IMR-90 (cell line): Measurements from ENCODE around the gene MYBL2. TPM values are rescaled to one million over a fixed set of nuclear protein-coding genes. Genes with fewer than 3 reads are reported as not detected.

Source experiments
- ATAC-seq: fragments of 200-7000 bp; cut with Tn5 transposase; 2 replicates; pipeline ENCODE4 v1.9.1; 2020; ENCODE audit warnings: low read depth, mild to moderate bottlenecking, moderate library complexity
- BruUV-seq: library from RNA; stranded (reverse); fragments of 400-500 nt; replicated peaks from 2 replicates; lab custom pipeline; 2021; lab: Mats Ljungman, UMichigan
- CTCF ChIA-PET: fragments of 300-600 bp; formaldehyde crosslinking; extraction: SDS; loops from one replicate; lab custom pipeline; 2021; ENCODE audit warnings: antibody characterized with exemption; lab: Yijun Ruan, JAX
- POLR2A ChIA-PET: fragments of 300-600 bp; sonication (Branson Sonifier 250); formaldehyde crosslinking; loops from one replicate; lab custom pipeline; 2022; ENCODE audit warnings: antibody characterized with exemption; ENCODE audit not compliant: unreplicated experiment; lab: Charles Lee
- DNase-seq: peaks from one replicate; pipeline ENCODE4 v3.0.0; 2013
- H2AFZ ChIP-seq: replicated peaks from 2 replicates; pipeline ENCODE3; 2013; ENCODE audit warnings: low read length, mild to moderate bottlenecking; ENCODE audit not compliant: poor library complexity
- H2AK5ac ChIP-seq: 2 replicates; pipeline ENCODE4 v1.6.1; 2013; ENCODE audit warnings: low read depth, low read length, inconsistent platforms
- H2AK9ac ChIP-seq: replicated peaks from 2 replicates; pipeline ENCODE3; 2013; ENCODE audit warnings: mild to moderate bottlenecking, low read depth, low read length, moderate library complexity; ENCODE audit not compliant: poor library complexity
- H2BK120ac ChIP-seq: 2 replicates; pipeline ENCODE4 v1.6.1; 2013; ENCODE audit warnings: low read depth, low read length, inconsistent platforms
- H2BK15ac ChIP-seq: 3 replicates; pipeline ENCODE4 v1.6.1; 2013; ENCODE audit warnings: low read depth, low read length, inconsistent platforms
- H2BK20ac ChIP-seq: 2 replicates; pipeline ENCODE4 v1.6.1; 2013; ENCODE audit warnings: low read depth, mild to moderate bottlenecking, inconsistent platforms, low read length, moderate library complexity
- H2BK5ac ChIP-seq: 2 replicates; pipeline ENCODE4 v1.6.1; 2013; ENCODE audit warnings: mild to moderate bottlenecking, low read depth, low read length, inconsistent platforms; ENCODE audit not compliant: poor library complexity, severe bottlenecking
- H3K14ac ChIP-seq: replicated peaks from 2 replicates; pipeline ENCODE4 v1.6.1; 2013; ENCODE audit warnings: low read depth, low read length, inconsistent platforms
- H3K18ac ChIP-seq: 2 replicates; pipeline ENCODE4 v1.6.1; 2013; ENCODE audit warnings: low read depth, low read length, control low read depth
- H3K23ac ChIP-seq: 2 replicates; pipeline ENCODE4 v1.6.1; 2013; ENCODE audit warnings: low read depth, low read length, inconsistent platforms
- H3K27ac ChIP-seq: 2 replicates; pipeline ENCODE4 v1.5.1; 2013; ENCODE audit warnings: mild to moderate bottlenecking, control low read depth, low read length; ENCODE audit not compliant: insufficient read depth
- H3K27me3 ChIP-seq: 2 replicates; pipeline ENCODE4 v1.6.1; 2013; ENCODE audit warnings: low read length; ENCODE audit not compliant: control insufficient read depth, insufficient read depth
- H3K36me3 ChIP-seq: 2 replicates; pipeline ENCODE4 v1.6.1; 2013; ENCODE audit warnings: low read length, mixed read lengths; ENCODE audit not compliant: control insufficient read depth, insufficient read depth
- H3K4ac ChIP-seq: 2 replicates; pipeline ENCODE4 v1.6.1; 2013; ENCODE audit warnings: low read depth, low read length, inconsistent platforms
- H3K4me1 ChIP-seq: 2 replicates; pipeline ENCODE4 v1.6.1; 2013; ENCODE audit warnings: low read length, mixed read lengths; ENCODE audit not compliant: control insufficient read depth, insufficient read depth
- H3K4me2 ChIP-seq: 2 replicates; pipeline ENCODE4 v1.6.1; 2013; ENCODE audit warnings: low read depth, mild to moderate bottlenecking, control low read depth, low read length, moderate library complexity
- H3K4me3 ChIP-seq: 2 replicates; pipeline ENCODE4 v1.5.1; 2013; ENCODE audit warnings: low read depth, mild to moderate bottlenecking, control low read depth, low read length, moderate library complexity; ENCODE audit not compliant: insufficient read depth
- H3K56ac ChIP-seq: 2 replicates; pipeline ENCODE4 v1.6.1; 2013; ENCODE audit warnings: low read length, inconsistent platforms; ENCODE audit not compliant: insufficient read depth; ENCODE audit errors: extremely low read depth
- H3K79me1 ChIP-seq, 2 experiments: 2 replicates each; pipeline ENCODE4 v1.6.1; 2013; ENCODE audit warnings: low read length in 2 of 2, inconsistent platforms in 1 of 2, low read depth in 1 of 2
- H3K9ac ChIP-seq: 2 replicates; pipeline ENCODE4 v1.6.1; 2013; ENCODE audit warnings: low read depth, low read length, control low read depth
- H3K9me1 ChIP-seq: 2 replicates; pipeline ENCODE4 v1.6.1; 2013; ENCODE audit warnings: low read length, inconsistent platforms; ENCODE audit not compliant: insufficient read depth
- H3K9me3 ChIP-seq: 2 replicates; pipeline ENCODE4 v1.6.1; 2013; ENCODE audit warnings: low read length; ENCODE audit not compliant: control insufficient read depth, insufficient read depth
- H4K20me1 ChIP-seq: 2 replicates; pipeline ENCODE4 v1.6.1; 2013; ENCODE audit warnings: low read length, inconsistent platforms; ENCODE audit not compliant: insufficient read depth
- H4K5ac ChIP-seq: 2 replicates; pipeline ENCODE4 v1.6.1; 2013; ENCODE audit warnings: mild to moderate bottlenecking, low read depth, low read length, control low read depth
- H4K8ac ChIP-seq, 2 experiments: 2 replicates each; pipeline ENCODE4 v1.6.1; 2013; ENCODE audit warnings: low read depth in 2 of 2, low read length in 2 of 2, control low read depth in 1 of 2, inconsistent platforms in 1 of 2
- H4K91ac ChIP-seq: 2 replicates; pipeline ENCODE4 v1.6.1; 2013; ENCODE audit warnings: low read depth, low read length, inconsistent platforms; ENCODE audit not compliant: insufficient read depth
- BHLHE40 ChIP-seq: fragments of 150-350 bp; IDR thresholded peaks from 2 replicates; pipeline ENCODE4 v1.6.1; 2016; ENCODE audit warnings: mild to moderate bottlenecking, low read depth, low read length
- CHD1 ChIP-seq: IDR thresholded peaks from 2 replicates; pipeline ENCODE4 v1.6.1; 2012; ENCODE audit warnings: low read depth, low read length, improper control_type of control experiment
- CTCF ChIP-seq: conservative IDR thresholded peaks from 2 replicates; pipeline ENCODE4 v1.5.1; 2012; ENCODE audit warnings: mild to moderate bottlenecking, low read depth, low read length, improper control_type of control experiment
- ELK1 ChIP-seq: fragments of 150-350 bp; IDR thresholded peaks from 2 replicates; pipeline ENCODE4 v1.6.1; 2016; ENCODE audit warnings: low read depth, mild to moderate bottlenecking, low read length, moderate library complexity, borderline replicate concordance
- FOS ChIP-seq: fragments of 150-350 bp; IDR thresholded peaks from 2 replicates; pipeline ENCODE4 v1.6.1; 2016; ENCODE audit warnings: low read depth, low read length
- MAFK ChIP-seq: IDR thresholded peaks from 2 replicates; pipeline ENCODE4 v1.6.1; 2012; ENCODE audit warnings: low read depth, low read length, improper control_type of control experiment
- MAZ ChIP-seq: IDR thresholded peaks from 2 replicates; pipeline ENCODE4 v1.6.1; 2012; ENCODE audit warnings: low read depth, mild to moderate bottlenecking, low read length, improper control_type of control experiment, moderate library complexity, borderline replicate concordance
- NFE2L2 ChIP-seq: fragments of 150-350 bp; IDR thresholded peaks from 2 replicates; pipeline ENCODE4 v1.6.1; 2016; ENCODE audit warnings: low read depth, mild to moderate bottlenecking, low read length
- RAD21 ChIP-seq: IDR thresholded peaks from 2 replicates; pipeline ENCODE4 v1.6.1; 2012; ENCODE audit warnings: low read length, improper control_type of control experiment
- RFX5 ChIP-seq: IDR thresholded peaks from 2 replicates; pipeline ENCODE4 v1.8.0; 2012; ENCODE audit warnings: low read depth, mild to moderate bottlenecking, low read length, moderate library complexity
- SMC3 ChIP-seq: fragments of 150-350 bp; IDR thresholded peaks from 2 replicates; pipeline ENCODE4 v1.6.1; 2016; ENCODE audit warnings: low read depth, mild to moderate bottlenecking, antibody characterized with exemption, low read length, moderate library complexity
- WGBS, 2 experiments: methylation state at CpG; one replicate each; pipeline versions ENCODE4 v1.1.5 to v1.1.7; 2013; ENCODE audit warnings: missing lambda C conversion rate in 2 of 2; ENCODE audit not compliant: insufficient read length in 1 of 2; ENCODE audit errors: extremely low coverage in 2 of 2; 5-methylcytosine and 5-hydroxymethylcytosine counted together
- dilution Hi-C: fragments of 300-500 bp; cut with HindIII; formaldehyde crosslinking; loops from one replicate; pipeline ENCODE4 v1.14.3; 2018; ENCODE audit warnings: low sequenced_read_pairs; ENCODE audit not compliant: unreplicated experiment
- in situ Hi-C: fragments of 300-500 bp; cut with MboI; formaldehyde crosslinking; loops from 3 replicates; pipeline ENCODE4 v1.14.3; 2019; ENCODE audit warnings: low sequenced_read_pairs, inconsistent platforms, mixed read lengths
- intact Hi-C: fragments of 100-400 bp; cut with micrococcal nuclease; formaldehyde crosslinking; loops from 2 replicates; pipeline ENCODE4 v1.10.0; 2022
- polyA plus RNA-seq, 3 experiments: library from polyadenylated mRNA; depleted of rRNA; stranded (reverse); fragments of >200 nt; gene quantifications; 2 replicates each; pipeline ENCODE4 v1.2.3, GENCODE V29; 2012; ENCODE audit warnings: low replicate concordance in 1 of 3
- total RNA-seq: library from RNA; depleted of rRNA; stranded (reverse); fragments of >200 nt; gene quantifications from 2 replicates; pipeline ENCODE4 v1.2.3, GENCODE V29; 2012

Gene MYBL2
- total and polyA plus RNA-seq, 2 of the 4 experiments (the other 2 are of a cell fraction) = 12.4 to 23.1 TPM

GRCh38 chr20:43682446-43682845 lies 15.5 kb downstream of the MYBL2 start:
- peaks cover 0 to 7% of the 10 kb centered on the region in 2 experiments; a peak in 2 of 4 replicates for H3K79me1 ChIP-seq
- ChIA-PET POLR2A (no interaction called here), CTCF (no interaction called here)
- H2BK15ac ChIP-seq = no peak overlapping the region
- no peak overlapping the region for H3K23ac ChIP-seq
- H4K8ac ChIP-seq = no peak overlapping the region
- H4K91ac ChIP-seq = no peak overlapping the region
- no peak overlapping the region for H3K27ac ChIP-seq
- H3K9ac ChIP-seq = no peak overlapping the region
- intact Hi-C loops = no loop called here
- H2AK5ac ChIP-seq = no peak overlapping the region
- H3K14ac ChIP-seq = no peak overlapping the region
- no peaks in the 10 kb centered on the region for H3K27me3 ChIP-seq
- DNase-seq (no peak), ATAC-seq (no peak)
- 100% methylated on average over 2 of the region's 9 CpGs; no CpG with 5 or more reads in 1 of the 2 experiments for WGBS, 2 experiments
- H3K9me3 ChIP-seq = no peaks in the 10 kb centered on the region
- TF ChIP-seq NFE2L2 (no peak), CTCF (no peak), MAZ (no peak), FOS (no peak), RAD21 (no peak), RFX5 (no peak), CHD1 (no peak), SMC3 (no peak), MAFK (no peak), BHLHE40 (no peak), ELK1 (no peak)
- H2AFZ ChIP-seq = no peak overlapping the region
- no peak overlapping the region for H4K5ac ChIP-seq
- no peaks in the 10 kb centered on the region for H4K20me1 ChIP-seq
- dilution Hi-C loops = no loop called here
- BruUV-seq = no TSS peak
- in situ Hi-C loops = no loop called here
- no peak overlapping the region for H3K4me2 ChIP-seq
- no peak overlapping the region for H3K18ac ChIP-seq
- H2AK9ac ChIP-seq = no peak overlapping the region
- H3K56ac ChIP-seq = no peak overlapping the region
- no peak overlapping the region for H2BK5ac ChIP-seq
- H3K4me1 ChIP-seq = no peaks in the 10 kb centered on the region
- no peak overlapping the region for H3K4ac ChIP-seq
- H3K36me3 ChIP-seq = no peaks in the 10 kb centered on the region; the same call in 1 of the 2 replicates
- H3K9me1 ChIP-seq = peaks cover 7% of the 10 kb centered on the region; the same call in 1 of the 2 replicates
- no peak overlapping the region for H2BK20ac ChIP-seq
- H3K4me3 ChIP-seq = no peak overlapping the region
- H2BK120ac ChIP-seq = no peak overlapping the region
